Vagina (tissue), 2 donors: ENCODE results near the gene TIMM44. TPM values are rescaled to one million over a fixed set of nuclear protein-coding genes. Genes with fewer than 3 reads are reported as not detected.

ENCODE experiments used
- DNase-seq, 2 donors: peaks; one replicate each; pipeline ENCODE4 v3.0.0-alpha.2; 2017; ENCODE audit errors: extremely low spot score in 2 of 2
- H3K27ac ChIP-seq: fragments of 200-600 bp; sonication (generic); one replicate; pipeline ENCODE4 v1.5.1; 2019
- H3K27me3 ChIP-seq: fragments of 200-600 bp; sonication (generic); one replicate; pipeline ENCODE4 v1.5.1; 2019
- H3K36me3 ChIP-seq, 2 donors: fragments of 200-600 bp; sonication (generic); one replicate each; pipeline ENCODE4 v1.5.1; 2017 to 2019
- H3K4me1 ChIP-seq: fragments of 200-600 bp; sonication (generic); one replicate; pipeline ENCODE4 v1.5.1; 2019
- H3K4me3 ChIP-seq, 2 donors: fragments of 200-600 bp; sonication (generic); 1 replicate in 1 of 2; 2 replicates in 1 of 2; pipeline ENCODE4 v1.5.1; 2016 to 2019
- H3K9me3 ChIP-seq: fragments of 200-600 bp; sonication (generic); one replicate; pipeline ENCODE4 v1.5.1; 2019
- CTCF ChIP-seq, 3 experiments: fragments of 450-650 bp in 2 of 3; fragments of 200-600 bp in 1 of 3; sonication (generic) in 1 of 3; IDR thresholded peaks; one replicate each; pipeline ENCODE4 v1.5.1; 2017 to 2019; ENCODE audit warnings: antibody characterized with exemption in 3 of 3, mild to moderate bottlenecking in 2 of 3, moderate library complexity in 2 of 3
- POLR2A ChIP-seq, 2 donors: fragments of 450-650 bp; IDR thresholded peaks; one replicate each; pipeline ENCODE4 v1.6.1; 2017; ENCODE audit warnings: antibody characterized with exemption in 2 of 2, mild to moderate bottlenecking in 2 of 2, moderate library complexity in 2 of 2
- POLR2AphosphoS5 ChIP-seq, 2 donors: sonication (generic); formaldehyde crosslinking; IDR thresholded peaks; one replicate each; pipeline ENCODE4 v1.9.0; 2017; ENCODE audit warnings: antibody characterized with exemption in 2 of 2, mild to moderate bottlenecking in 2 of 2, low read depth in 1 of 2; ENCODE audit not compliant: insufficient read depth in 1 of 2
- intact Hi-C: fragments of 100-400 bp; cut with DNase I; formaldehyde crosslinking; loops from one replicate; pipeline ENCODE4 v1.15.1; 2023
- total RNA-seq: library from RNA; depleted of rRNA; stranded (reverse); fragments of >200 nt; gene quantifications from one replicate; pipeline ENCODE4 v1.2.3, GENCODE V29; 2016

Gene TIMM44
- total RNA-seq, 1 donor from 2014 or later: 76.1 TPM

GRCh38 chr19:7908742-7909461 is 34.6 kb downstream of the TIMM44 start:
- Histone ChIP-seq H3K4me3 (no peak overlapping the region), H3K36me3 (peaks cover 0 to 50% of the 10 kb centered on the region in 2 donors), H3K27me3 (no peaks in the 10 kb centered on the region), H3K27ac (no peak overlapping the region), H3K4me1 (peaks cover 43% of the 10 kb centered on the region), H3K9me3 (no peaks in the 10 kb centered on the region)
- intact Hi-C loops: no loop called here
- no peak for DNase-seq
- TF ChIP-seq POLR2AphosphoS5 (IDR thresholded peaks at IDR 0.05; ENCODE audit: insufficient read depth in 1 of 2, low read depth in 1 of 2): no peak
- no peak for TF ChIP-seq POLR2A (IDR thresholded peaks at IDR 0.05)
- TF ChIP-seq CTCF (IDR thresholded peaks at IDR 0.05): no peak

DNA sequence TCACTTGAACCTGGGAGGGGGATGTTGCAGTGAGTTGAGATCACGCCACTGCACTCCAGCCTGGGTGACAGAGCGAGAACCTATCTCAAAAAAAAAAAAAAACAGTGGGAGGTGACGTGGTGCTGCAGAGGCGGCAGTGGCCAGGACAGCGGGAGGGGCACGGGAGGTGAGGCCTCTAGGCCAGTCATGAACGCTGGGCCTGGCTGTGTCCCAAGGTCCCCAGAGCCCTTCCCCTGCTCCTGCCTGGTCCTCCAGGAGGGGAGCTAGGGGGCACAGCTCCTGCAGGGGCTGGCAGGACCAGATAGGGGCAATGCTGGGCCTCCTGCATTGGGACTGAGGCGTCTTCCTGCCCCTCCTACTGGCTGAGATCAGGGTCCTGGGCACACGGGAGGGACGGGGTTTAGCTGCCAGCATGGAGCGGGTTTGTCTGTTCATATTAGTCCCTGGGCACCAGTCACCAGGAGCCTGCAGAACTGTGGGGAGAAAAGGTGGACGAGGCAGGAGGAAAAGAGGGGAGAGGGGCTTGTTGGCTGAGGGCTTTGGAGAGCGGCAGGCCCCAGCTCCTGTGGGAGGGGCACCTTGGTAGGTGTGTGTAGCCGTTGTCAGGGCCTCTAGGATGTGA is 35.3 kb downstream of the TIMM44 start:
- H3K36me3 ChIP-seq: peaks cover 0 to 45% of the 10 kb centered on the region in 2 donors
- H3K4me1 ChIP-seq: peaks cover 44% of the 10 kb centered on the region
- intact Hi-C loops: no loop called here

GRCh38 chr19:7907544-7907943 is 35.9 kb downstream of the TIMM44 start:
- Histone ChIP-seq H3K4me3 (no peak overlapping the region), H3K36me3 (peaks cover 0 to 39% of the 10 kb centered on the region in 2 donors)
- TF ChIP-seq CTCF (IDR thresholded peaks at IDR 0.05) (no peak), POLR2A (IDR thresholded peaks at IDR 0.05) (no peak), POLR2AphosphoS5 (IDR thresholded peaks at IDR 0.05; ENCODE audit: insufficient read depth in 1 of 2, low read depth in 1 of 2) (no peak)

More for the DNA sequence above, 35.3 kb downstream of the TIMM44 start:
- H3K9me3 ChIP-seq: no peaks in the 10 kb centered on the region
- TF ChIP-seq CTCF (IDR thresholded peaks at IDR 0.05): no peak
- no peak for TF ChIP-seq POLR2AphosphoS5 (IDR thresholded peaks at IDR 0.05; ENCODE audit: insufficient read depth in 1 of 2, low read depth in 1 of 2)
- no peak for TF ChIP-seq POLR2A (IDR thresholded peaks at IDR 0.05)
- H3K27me3 ChIP-seq: no peaks in the 10 kb centered on the region
- no peak overlapping the region for H3K27ac ChIP-seq
- DNase-seq: no peak
- H3K4me3 ChIP-seq: no peak overlapping the region

DNA sequence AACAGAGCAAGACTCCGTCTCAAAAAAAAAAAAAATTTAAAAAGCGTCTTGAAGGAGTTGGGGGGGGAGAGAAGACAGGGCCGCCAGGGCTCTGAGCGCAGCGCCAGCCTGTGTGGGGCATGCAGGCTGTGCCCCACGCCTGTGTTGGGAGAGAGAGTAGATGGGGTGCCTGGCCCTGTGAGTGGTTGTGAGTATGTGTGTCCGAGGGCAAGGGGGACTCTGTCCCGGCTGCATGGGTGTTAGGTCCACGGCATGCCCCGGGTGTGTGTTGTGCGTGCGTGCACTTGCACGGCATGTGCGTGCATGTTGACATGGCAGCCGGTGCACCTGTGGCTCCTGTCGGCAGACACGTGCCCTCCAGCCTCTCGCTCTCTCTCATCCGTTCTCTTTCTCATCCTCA is 36.3 kb downstream of the TIMM44 start:
- Histone ChIP-seq H3K9me3 (no peaks in the 10 kb centered on the region), H3K4me1 (peaks cover 55% of the 10 kb centered on the region), H3K27ac (no peak overlapping the region), H3K27me3 (no peaks in the 10 kb centered on the region), H3K36me3 (peaks cover 0 to 35% of the 10 kb centered on the region in 2 donors), H3K4me3 (no peak overlapping the region)
- DNase-seq: no peak
- TF ChIP-seq POLR2A (IDR thresholded peaks at IDR 0.05) (no peak), CTCF (IDR thresholded peaks at IDR 0.05) (no peak), POLR2AphosphoS5 (IDR thresholded peaks at IDR 0.05; ENCODE audit: insufficient read depth in 1 of 2, low read depth in 1 of 2) (no peak)
- intact Hi-C loops: no loop called here

More at GRCh38 chr19:7907544-7907943, 35.9 kb downstream of the TIMM44 start:
- H3K4me1 ChIP-seq: peaks cover 50% of the 10 kb centered on the region
- no peaks in the 10 kb centered on the region for H3K9me3 ChIP-seq
- no peak overlapping the region for H3K27ac ChIP-seq
- no peak for DNase-seq
- no peaks in the 10 kb centered on the region for H3K27me3 ChIP-seq
- intact Hi-C loops: no loop called here

DNA sequence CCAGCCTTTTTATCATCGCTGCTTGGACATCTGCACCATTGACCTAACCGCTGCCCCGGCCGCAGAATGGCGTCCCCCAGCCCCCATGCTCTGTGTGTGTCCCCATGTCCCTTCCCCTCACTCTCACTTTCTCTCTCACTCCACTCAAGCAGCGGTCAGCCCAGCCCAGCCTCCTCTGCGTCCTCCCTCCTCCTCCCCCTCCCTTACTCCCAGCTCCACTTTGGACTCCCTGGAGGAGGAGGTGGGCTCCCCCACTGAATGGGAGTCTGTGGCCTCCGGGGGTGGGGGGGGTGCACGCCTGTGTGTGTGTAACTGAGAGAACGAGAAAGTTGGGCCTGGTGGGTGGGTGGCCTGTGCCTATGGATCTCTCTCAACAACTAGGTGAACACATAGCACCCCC is 37.6 kb downstream of the TIMM44 start:
- H3K27ac ChIP-seq: no peak overlapping the region

More for the DNA sequence above, 37.6 kb downstream of the TIMM44 start:
- Histone ChIP-seq H3K9me3 (no peaks in the 10 kb centered on the region), H3K4me1 (peaks cover 56% of the 10 kb centered on the region), H3K4me3 (no peak overlapping the region), H3K27me3 (no peaks in the 10 kb centered on the region), H3K36me3 (peaks cover 0 to 22% of the 10 kb centered on the region in 2 donors)
- TF ChIP-seq POLR2A (IDR thresholded peaks at IDR 0.05): no peak
- no peak for TF ChIP-seq CTCF (IDR thresholded peaks at IDR 0.05)
- no peak for TF ChIP-seq POLR2AphosphoS5 (IDR thresholded peaks at IDR 0.05; ENCODE audit: insufficient read depth in 1 of 2, low read depth in 1 of 2)
- DNase-seq: no peak
- intact Hi-C loops: no loop called here
